ENCODE measurements around the gene MAPK4.

- TF ChIP-seq CTCF (IDR thresholded peaks at IDR 0.05; ENCODE audit: insufficient read depth, low read depth, low read length) (no peak), EZH2 (IDR thresholded peaks at IDR 0.05; ENCODE audit: insufficient read depth, low read length) (no peak)
These were observed 99.5 kb downstream of the MAPK4 start for GRCh38 chr18:50659091-50660003.
